Measurements from ENCODE around the gene PSAT1. TPM values are rescaled to one million over a fixed set of nuclear protein-coding genes. Genes with fewer than 3 reads are reported as not detected.

The PSAT1 gene
- total and polyA plus RNA-seq, 2 of the 13 experiments (the other 11 are each of a cell fraction or from before 2014, with no cell fraction given), result 135 to 229 TPM

DNA sequence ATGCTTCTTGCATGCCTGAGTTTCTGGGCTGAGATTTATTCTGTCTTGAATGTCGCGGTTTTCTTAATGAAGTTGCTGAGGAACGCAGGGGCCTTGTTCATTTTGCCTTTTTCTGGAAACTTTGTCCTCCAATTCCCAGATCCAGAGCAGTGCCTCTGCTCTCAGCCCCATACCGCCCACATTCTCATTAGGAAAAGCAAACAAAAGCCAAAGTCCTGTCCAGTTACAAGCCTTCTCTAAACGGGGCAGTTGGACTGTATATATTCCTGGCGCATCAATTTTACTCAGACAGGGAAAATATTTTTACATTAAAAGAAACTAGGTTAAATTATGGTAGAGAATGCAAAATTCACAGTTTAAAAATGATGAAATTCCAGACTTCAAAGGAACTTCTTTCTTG, 1.2 kb upstream of the PSAT1 start (continued):
- TF ChIP-seq, protein P1, sequence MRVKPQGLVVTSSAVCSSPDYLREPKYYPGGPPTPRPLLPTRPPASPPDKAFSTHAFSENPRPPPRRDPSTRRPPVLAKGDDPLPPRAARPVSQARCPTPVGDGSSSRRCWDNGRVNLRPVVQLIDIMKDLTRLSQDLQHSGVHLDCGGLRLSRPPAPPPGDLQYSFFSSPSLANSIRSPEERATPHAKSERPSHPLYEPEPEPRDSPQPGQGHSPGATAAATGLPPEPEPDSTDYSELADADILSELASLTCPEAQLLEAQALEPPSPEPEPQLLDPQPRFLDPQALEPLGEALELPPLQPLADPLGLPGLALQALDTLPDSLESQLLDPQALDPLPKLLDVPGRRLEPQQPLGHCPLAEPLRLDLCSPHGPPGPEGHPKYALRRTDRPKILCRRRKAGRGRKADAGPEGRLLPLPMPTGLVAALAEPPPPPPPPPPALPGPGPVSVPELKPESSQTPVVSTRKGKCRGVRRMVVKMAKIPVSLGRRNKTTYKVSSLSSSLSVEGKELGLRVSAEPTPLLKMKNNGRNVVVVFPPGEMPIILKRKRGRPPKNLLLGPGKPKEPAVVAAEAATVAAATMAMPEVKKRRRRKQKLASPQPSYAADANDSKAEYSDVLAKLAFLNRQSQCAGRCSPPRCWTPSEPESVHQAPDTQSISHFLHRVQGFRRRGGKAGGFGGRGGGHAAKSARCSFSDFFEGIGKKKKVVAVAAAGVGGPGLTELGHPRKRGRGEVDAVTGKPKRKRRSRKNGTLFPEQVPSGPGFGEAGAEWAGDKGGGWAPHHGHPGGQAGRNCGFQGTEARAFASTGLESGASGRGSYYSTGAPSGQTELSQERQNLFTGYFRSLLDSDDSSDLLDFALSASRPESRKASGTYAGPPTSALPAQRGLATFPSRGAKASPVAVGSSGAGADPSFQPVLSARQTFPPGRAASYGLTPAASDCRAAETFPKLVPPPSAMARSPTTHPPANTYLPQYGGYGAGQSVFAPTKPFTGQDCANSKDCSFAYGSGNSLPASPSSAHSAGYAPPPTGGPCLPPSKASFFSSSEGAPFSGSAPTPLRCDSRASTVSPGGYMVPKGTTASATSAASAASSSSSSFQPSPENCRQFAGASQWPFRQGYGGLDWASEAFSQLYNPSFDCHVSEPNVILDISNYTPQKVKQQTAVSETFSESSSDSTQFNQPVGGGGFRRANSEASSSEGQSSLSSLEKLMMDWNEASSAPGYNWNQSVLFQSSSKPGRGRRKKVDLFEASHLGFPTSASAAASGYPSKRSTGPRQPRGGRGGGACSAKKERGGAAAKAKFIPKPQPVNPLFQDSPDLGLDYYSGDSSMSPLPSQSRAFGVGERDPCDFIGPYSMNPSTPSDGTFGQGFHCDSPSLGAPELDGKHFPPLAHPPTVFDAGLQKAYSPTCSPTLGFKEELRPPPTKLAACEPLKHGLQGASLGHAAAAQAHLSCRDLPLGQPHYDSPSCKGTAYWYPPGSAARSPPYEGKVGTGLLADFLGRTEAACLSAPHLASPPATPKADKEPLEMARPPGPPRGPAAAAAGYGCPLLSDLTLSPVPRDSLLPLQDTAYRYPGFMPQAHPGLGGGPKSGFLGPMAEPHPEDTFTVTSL (CRISPR knock-in tag; IDR thresholded peaks at IDR 0.05; ENCODE audit: borderline replicate concordance), result no peak
- no peak for TF ChIP-seq CBFB (CRISPR knock-in tag; IDR thresholded peaks at IDR 0.05)
- 0 out of 2 replicates have a peak, but pooled peaks have one; percentile 7 for TF ChIP-seq CEBPG (CRISPR knock-in tag; IDR thresholded peaks at IDR 0.05)
- TF ChIP-seq POLR2A (IDR thresholded peaks at IDR 0.05; ENCODE audit: insufficient read depth in 1 of 2, low read depth in 2 of 2, low read length in 2 of 2), result peak in 1 of 2 experiments; percentile 42; a peak in 2 of 4 replicates
- TF ChIP-seq, protein P2, sequence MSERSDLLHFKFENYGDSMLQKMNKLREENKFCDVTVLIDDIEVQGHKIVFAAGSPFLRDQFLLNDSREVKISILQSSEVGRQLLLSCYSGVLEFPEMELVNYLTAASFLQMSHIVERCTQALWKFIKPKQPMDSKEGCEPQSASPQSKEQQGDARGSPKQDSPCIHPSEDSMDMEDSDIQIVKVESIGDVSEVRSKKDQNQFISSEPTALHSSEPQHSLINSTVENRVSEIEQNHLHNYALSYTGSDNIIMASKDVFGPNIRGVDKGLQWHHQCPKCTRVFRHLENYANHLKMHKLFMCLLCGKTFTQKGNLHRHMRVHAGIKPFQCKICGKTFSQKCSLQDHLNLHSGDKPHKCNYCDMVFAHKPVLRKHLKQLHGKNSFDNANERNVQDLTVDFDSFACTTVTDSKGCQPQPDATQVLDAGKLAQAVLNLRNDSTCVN (CRISPR knock-in tag; IDR thresholded peaks at IDR 0.05; ENCODE audit: borderline replicate concordance), result peak; percentile 69; the same call in 1 of the 2 replicates
- TF ChIP-seq, protein P3, sequence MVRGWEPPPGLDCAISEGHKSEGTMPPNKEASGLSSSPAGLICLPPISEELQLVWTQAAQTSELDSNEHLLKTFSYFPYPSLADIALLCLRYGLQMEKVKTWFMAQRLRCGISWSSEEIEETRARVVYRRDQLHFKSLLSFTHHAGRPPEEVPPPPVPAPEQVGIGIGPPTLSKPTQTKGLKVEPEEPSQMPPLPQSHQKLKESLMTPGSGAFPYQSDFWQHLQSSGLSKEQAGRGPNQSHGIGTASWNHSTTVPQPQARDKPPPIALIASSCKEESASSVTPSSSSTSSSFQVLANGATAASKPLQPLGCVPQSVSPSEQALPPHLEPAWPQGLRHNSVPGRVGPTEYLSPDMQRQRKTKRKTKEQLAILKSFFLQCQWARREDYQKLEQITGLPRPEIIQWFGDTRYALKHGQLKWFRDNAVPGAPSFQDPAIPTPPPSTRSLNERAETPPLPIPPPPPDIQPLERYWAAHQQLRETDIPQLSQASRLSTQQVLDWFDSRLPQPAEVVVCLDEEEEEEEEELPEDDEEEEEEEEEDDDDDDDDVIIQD (CRISPR knock-in tag; IDR thresholded peaks at IDR 0.05; ENCODE audit: low read depth), result 0 out of 2 replicates have a peak, but pooled peaks have one; percentile 8
- peak; percentile 41 for TF ChIP-seq PHF21A (CRISPR knock-in tag; IDR thresholded peaks at IDR 0.05)
- TF ChIP-seq ZEB1 (IDR thresholded peaks at IDR 0.05; ENCODE audit: insufficient replicate concordance, low read depth), result peak; percentile 34
- TF ChIP-seq, protein P4, sequence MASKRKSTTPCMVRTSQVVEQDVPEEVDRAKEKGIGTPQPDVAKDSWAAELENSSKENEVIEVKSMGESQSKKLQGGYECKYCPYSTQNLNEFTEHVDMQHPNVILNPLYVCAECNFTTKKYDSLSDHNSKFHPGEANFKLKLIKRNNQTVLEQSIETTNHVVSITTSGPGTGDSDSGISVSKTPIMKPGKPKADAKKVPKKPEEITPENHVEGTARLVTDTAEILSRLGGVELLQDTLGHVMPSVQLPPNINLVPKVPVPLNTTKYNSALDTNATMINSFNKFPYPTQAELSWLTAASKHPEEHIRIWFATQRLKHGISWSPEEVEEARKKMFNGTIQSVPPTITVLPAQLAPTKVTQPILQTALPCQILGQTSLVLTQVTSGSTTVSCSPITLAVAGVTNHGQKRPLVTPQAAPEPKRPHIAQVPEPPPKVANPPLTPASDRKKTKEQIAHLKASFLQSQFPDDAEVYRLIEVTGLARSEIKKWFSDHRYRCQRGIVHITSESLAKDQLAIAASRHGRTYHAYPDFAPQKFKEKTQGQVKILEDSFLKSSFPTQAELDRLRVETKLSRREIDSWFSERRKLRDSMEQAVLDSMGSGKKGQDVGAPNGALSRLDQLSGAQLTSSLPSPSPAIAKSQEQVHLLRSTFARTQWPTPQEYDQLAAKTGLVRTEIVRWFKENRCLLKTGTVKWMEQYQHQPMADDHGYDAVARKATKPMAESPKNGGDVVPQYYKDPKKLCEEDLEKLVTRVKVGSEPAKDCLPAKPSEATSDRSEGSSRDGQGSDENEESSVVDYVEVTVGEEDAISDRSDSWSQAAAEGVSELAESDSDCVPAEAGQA (IDR thresholded peaks at IDR 0.05; ENCODE audit: low read depth), result no peak
- TF ChIP-seq, protein P4 (CRISPR knock-in tag; IDR thresholded peaks at IDR 0.05; ENCODE audit: borderline replicate concordance), result no peak
- TF ChIP-seq ASH2L (IDR thresholded peaks at IDR 0.05; ENCODE audit: insufficient read length, low read depth, low read length), result peak; percentile 15

Measured in HepG2 (cell line).